ENCODE data around the gene PRDX2. TPM values are rescaled to one million over a fixed set of nuclear protein-coding genes. Genes with fewer than 3 reads are reported as not detected.
A peak's percentile ranks its signal among the peaks of the same experiment; 100 is the strongest.

PRDX2 gene
- total and polyA plus RNA-seq, 10 of the 15 experiments (the other 5 are each of a cell fraction or from before 2014, with no cell fraction given): 93.0 to 812 (median 344) TPM

- no TSS peak for BruUV-seq (replicated peaks)
- RAD21 ChIA-PET (ENCODE audit: unreplicated experiment): interaction anchor here (0.6 to 9.0 kb wide), 11 partner anchors 12 to 199 kb away, joined by 3 to 76 read pairs (median 4); partner anchors contain the start of gene RNASEH2A
- 3% methylated on average over 30 of the region's 30 CpGs for WGBS (ENCODE audit: insufficient coverage, insufficient replicate concordance, low lambda C conversion rate, missing lambda C conversion rate)
- POLR2A ChIA-PET: interaction anchor here (0.5 to 1.9 kb wide), 7 partner anchors 30 to 1062 kb away, joined by 3 to 7 read pairs (median 4); partner anchors contain the start of gene TNPO2
- no peaks in the 10 kb centered on the region for H4K20me1 ChIP-seq (ENCODE audit: control insufficient read depth, insufficient read depth)
- peak overlapping the region; percentile 47 for H2AFZ ChIP-seq (ENCODE audit: control insufficient read depth, low read depth, low read length)
- SMC1A ChIA-PET (ENCODE audit: uncharacterized antibody, unreplicated experiment): interaction anchor here (0.6 to 4.6 kb wide), 8 partner anchors 11 to 81 kb away, joined by 3 to 61 read pairs (median 4); no protein-coding TSS in a partner anchor
- H3K27me3 ChIP-seq (replicated peaks in 1 of 2; ENCODE audit: control insufficient read depth in 2 of 2, insufficient read depth in 2 of 2, low read length in 1 of 2): no peaks in the 10 kb centered on the region; a peak in 1 of 4 replicates
- H3K4me3 ChIP-seq: peak overlapping the region; percentile 49; the same call in 1 of the 2 replicates
- no peak for FAIRE-seq
- no peaks in the 10 kb centered on the region; the same call in 1 of the 2 replicates for H3K4me1 ChIP-seq (ENCODE audit: control insufficient read depth, insufficient read depth, low read length)
- no peaks in the 10 kb centered on the region for H3K9me3 ChIP-seq (replicated peaks; ENCODE audit: control insufficient read depth, insufficient read depth, low read length)
- DNase-seq (ENCODE audit: low read depth, low spot score): no peak
- H3K79me2 ChIP-seq (ENCODE audit: control insufficient read depth, insufficient read depth, low read length): no peaks in the 10 kb centered on the region
- intact Hi-C loops (cut with micrococcal nuclease; ENCODE audit: unreplicated experiment): loop anchor here (1.0 kb wide), 2 partner anchors 30 to 81 kb away; no protein-coding TSS in a partner anchor
- H3K27ac ChIP-seq (ENCODE audit: control insufficient read depth, insufficient read depth): no peak overlapping the region
- in situ Hi-C loops (cut with MboI): loop anchor here (5.0 kb wide), 1 partner anchor 81 kb away; no protein-coding TSS in a partner anchor
- H3K36me3 ChIP-seq (ENCODE audit: control insufficient read depth in 2 of 2, insufficient read depth in 2 of 2, low read length in 1 of 2): no peaks in the 10 kb centered on the region
- peak overlapping the region; percentile 78 for H3K4me2 ChIP-seq (ENCODE audit: control insufficient read depth, insufficient read depth)
- peak; percentile 94 for ATAC-seq
- H3K9ac ChIP-seq (ENCODE audit: control insufficient read depth, insufficient read depth, low read length): no peak overlapping the region
- CTCF ChIA-PET: interaction anchor here (0.6 to 17.0 kb wide), 34 partner anchors 8 to 328 kb away, joined by 3 to 426 read pairs (median 4); partner anchors contain the start of genes DHPS, GET3, JUNB and PRDX2
- TF ChIP-seq ATF2 (IDR thresholded peaks at IDR 0.05; ENCODE audit: low read length) (no peak), PAX8 (IDR thresholded peaks at IDR 0.05) (no peak), RELA (IDR thresholded peaks at IDR 0.05; ENCODE audit: borderline replicate concordance, partially characterized antibody) (no peak), IKZF1 (conservative IDR thresholded peaks at IDR 0.05) (peak; percentile 79), NKRF (conservative IDR thresholded peaks at IDR 0.05) (no peak), CHD2 (IDR thresholded peaks at IDR 0.05; ENCODE audit: borderline replicate concordance, low read depth, low read length) (0 out of 2 replicates have a peak, but pooled peaks have one; percentile 37), LARP7 (IDR thresholded peaks at IDR 0.05) (peak; percentile 67; the same call in 1 of the 2 replicates), TCF3 (IDR thresholded peaks at IDR 0.05; ENCODE audit: borderline replicate concordance, insufficient read depth, low read depth, low read length) (0 out of 2 replicates have a peak, but pooled peaks have one; percentile 31), CTCF (IDR thresholded peaks at IDR 0.05 in 2 of 3, conservative IDR thresholded peaks at IDR 0.05 in 1 of 3; ENCODE audit: control insufficient read depth in 2 of 3, extremely low read depth in 1 of 3, insufficient read depth in 1 of 3, low read depth in 3 of 3, low read length in 3 of 3) (peak; percentile 80 to 96 (median 86)), USF1 (IDR thresholded peaks at IDR 0.05; ENCODE audit: borderline replicate concordance, extremely low read length, insufficient read depth, low read depth, low read length) (no peak), EED (IDR thresholded peaks at IDR 0.05; ENCODE audit: low read depth) (peak; percentile 68), GATAD2B (conservative IDR thresholded peaks at IDR 0.05; ENCODE audit: low read depth) (peak; percentile 30; the same call in 1 of the 2 replicates), DPF2 (IDR thresholded peaks at IDR 0.05) (peak; percentile 29; the same call in 1 of the 2 replicates), POU2F2 (IDR thresholded peaks at IDR 0.05; ENCODE audit: borderline replicate concordance, low read depth, low read length) (no peak), RAD21 (IDR thresholded peaks at IDR 0.05; ENCODE audit: insufficient read depth, low read depth, low read length) (peak; percentile 65), TCF12 (IDR thresholded peaks at IDR 0.05; ENCODE audit: low read depth, low read length) (0 out of 2 replicates have a peak, but pooled peaks have one; percentile 8), SMC3 (IDR thresholded peaks at IDR 0.05; ENCODE audit: borderline replicate concordance, low read length) (peak; percentile 91)
Measured at GRCh38 chr19:12766051-12766521, 35.5 kb downstream of the PRDX2 start.

Data from GM12878 (cell line).